NCI-H128 (cell line): ENCODE measurements around the gene WDR43.

Experiments used
- DNase-seq: peaks from one replicate; lab custom pipeline; 2025; ENCODE audit not compliant: unreplicated experiment; lab: John Stamatoyannopoulos, UW

The WDR43 gene

DNA sequence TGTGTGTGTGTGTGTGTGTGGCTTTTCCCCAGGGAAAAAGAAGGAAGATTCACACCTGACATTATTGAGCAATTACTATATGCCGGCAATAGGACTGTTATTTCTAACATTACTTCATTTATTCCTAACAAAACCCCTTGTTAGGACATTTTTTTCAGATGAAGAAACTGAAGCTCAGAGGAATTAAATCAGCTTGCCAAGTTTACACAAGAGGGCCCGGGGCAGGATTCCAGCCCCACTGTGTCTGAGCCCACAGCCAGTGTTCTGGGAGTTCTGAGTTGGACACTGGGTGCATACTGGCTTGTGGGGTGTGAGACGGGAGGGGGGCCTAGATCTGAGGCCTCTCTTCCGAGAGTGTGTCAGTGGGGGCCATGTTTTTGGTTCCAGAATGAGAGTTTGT is 96.6 kb downstream of the WDR43 start:
- DNase-seq = no peak

DNA sequence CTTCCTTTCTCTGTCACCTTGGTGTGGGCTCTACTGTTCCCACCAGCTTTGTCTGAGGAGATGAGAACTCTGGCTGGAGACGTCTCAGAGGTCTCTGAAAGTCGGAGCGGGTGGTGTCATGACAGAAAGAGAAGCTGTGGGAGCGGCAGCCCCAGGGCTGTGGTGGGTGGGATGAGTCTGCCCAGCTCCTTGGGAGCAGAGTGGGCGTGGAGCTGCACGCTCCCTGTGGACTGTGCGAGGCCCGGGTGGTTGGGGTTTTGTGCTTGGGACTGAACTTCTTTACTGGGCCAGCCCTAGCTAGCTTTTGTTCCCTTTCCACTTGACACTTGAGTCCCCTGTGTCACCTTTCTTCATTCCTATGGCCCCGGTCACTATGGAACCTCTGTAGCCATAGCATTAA is 97.0 kb downstream of the WDR43 start:
- no peak for DNase-seq

- no peak for DNase-seq
Observed at GRCh38 chr2:28993206-28993960, 98.9 kb downstream of the WDR43 start.

- DNase-seq = no peak
Observed at GRCh38 chr2:28994074-28994473, 99.6 kb downstream of the WDR43 start.

DNA sequence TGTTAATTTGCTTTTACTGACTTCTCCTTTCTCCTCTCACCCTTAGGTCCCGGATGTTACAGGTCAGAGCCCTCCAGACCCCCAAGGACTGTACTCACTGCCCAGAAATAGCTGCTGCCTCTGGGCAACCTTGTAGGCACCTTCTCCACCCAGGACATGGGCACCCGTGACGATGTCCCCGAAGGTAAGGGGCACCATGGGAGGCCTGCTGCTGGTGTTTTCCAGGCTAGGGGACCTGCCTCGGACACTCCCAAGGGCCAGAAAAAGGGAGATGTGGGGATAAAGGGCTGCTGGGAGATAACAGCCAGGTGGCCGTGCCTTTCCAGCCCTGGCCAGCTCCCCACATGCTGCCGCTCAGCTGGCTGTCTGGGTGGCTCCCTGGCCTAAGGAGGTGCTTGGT is 100.2 kb downstream of the WDR43 start:
- no peak for DNase-seq

DNA sequence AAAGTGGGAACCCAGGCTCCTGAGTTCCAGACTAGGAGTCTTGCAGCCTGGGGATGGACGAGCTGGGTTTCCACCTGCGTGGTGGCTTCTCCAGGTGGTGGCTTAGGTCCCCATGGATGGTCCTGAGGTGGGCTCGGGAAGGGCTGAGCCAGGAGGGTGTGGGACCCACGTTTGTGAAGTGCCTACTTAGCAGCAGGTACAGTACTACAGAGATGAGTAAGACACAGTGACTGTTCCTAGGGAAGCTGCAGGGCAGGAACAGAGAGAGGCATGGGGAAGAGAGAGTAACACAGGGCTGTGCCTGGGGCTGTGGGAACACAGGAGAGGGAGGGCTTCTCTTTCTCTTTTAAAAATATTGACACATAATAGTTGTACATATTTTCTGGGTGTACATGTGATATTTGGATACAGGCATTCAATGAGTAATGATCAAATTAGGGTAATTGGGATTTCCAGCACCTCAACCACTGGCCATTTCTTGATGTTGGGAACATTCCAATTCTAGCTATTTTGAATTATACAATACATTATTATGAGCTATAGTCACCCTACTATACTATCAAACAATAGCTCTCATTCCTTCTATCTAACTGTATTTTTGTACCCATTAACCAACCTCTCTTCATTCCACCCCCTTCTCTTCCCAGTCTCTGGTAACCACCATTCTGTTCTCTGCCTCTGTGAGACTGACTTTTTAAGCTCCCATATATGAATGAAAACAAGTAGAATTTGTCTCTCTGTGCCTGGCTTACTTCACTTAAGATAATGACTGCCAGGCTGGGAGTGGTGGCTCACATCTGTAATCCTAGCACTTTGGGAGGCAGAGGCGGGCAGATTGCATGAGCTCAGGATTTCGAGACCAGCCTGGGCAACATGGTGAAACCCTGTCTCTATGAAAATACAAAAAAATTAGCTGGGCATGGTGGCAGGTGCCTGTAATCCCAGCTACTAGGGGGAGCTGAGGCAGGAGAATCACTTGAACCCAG is 101.6 kb downstream of the WDR43 start:
- DNase-seq = no peak

GRCh38 chr2:28997237-28997846 is 102.9 kb downstream of the WDR43 start:
- DNase-seq = no peak
